A204.1 (cell line): Measurements from ENCODE around the gene ZNF497.

Experiments used
- FAIRE-seq: peaks from 2 replicates; lab custom pipeline; 2012; peaks lifted over from hg19 to GRCh38; lab: Jason Lieb, UNC

Gene ZNF497

GRCh38 chr19:58305932-58306323 lies 56.6 kb downstream of the ZNF497 start:
- FAIRE-seq, result no peak

- peak; percentile 97 for FAIRE-seq
These were observed 57.3 kb downstream of the ZNF497 start, which contains the start of gene ERVK3-1 for GRCh38 chr19:58305065-58305931. ERVK3-1 (plus strand) TSS chr19:58305377; CDS start chr19:58312169, 6,792 bp downstream.

- FAIRE-seq, result no peak
These were observed 57.8 kb downstream of the ZNF497 start for GRCh38 chr19:58304748-58305064.
